ENCODE results near the gene ZNF496. TPM values are rescaled to one million over a fixed set of nuclear protein-coding genes. Genes with fewer than 3 reads are reported as not detected.
"Not testable (repeated sequence)": the region's sequence is repeated elsewhere in the genome, so short reads cannot be mapped to it uniquely, and the experiment has no call there.

The ZNF496 gene
- total RNA-seq, 1 experiment from 2014 or later = 21.4 TPM

DNA sequence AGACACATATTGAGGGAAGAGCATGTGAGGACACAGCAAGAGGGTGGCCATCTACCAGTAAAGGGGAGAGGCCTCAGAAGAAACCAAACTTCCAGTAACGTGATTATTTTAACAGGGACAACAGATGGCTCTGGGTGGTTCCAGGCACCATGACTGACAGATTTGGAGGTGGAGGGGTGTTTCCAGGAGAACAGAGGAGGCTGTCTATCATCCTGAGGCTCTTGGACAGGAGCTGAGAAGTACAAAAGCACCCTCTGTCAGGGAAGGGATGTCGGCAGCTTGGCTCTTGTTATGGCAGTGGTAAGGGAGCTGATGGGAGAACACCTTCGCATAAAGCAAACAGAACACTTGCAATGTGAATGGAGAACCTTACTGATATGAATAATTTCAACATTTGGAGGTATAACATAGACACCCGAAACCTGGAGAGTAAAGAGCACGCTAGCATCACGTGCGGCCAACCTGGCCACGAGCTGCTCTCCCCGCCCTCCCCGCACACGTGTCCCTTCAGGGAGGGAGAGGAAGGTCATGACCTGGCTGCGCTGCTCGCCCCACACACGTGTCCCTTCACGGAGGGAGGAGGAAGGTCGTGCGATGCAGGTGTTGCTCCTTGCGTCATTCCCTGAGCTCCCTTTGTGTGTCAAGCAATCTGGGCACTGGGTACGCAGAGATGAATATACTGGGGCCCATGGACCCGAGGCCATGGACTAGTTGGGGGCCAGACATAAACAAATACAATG lies 46.8 kb upstream of the ZNF496 start:
- Histone ChIP-seq H3K27me3 (ENCODE audit: control insufficient read depth, insufficient read depth, low read length) (no peaks in the 10 kb centered on the region), H3K9me3 (ENCODE audit: control insufficient read depth, insufficient read depth, low read depth, low read length) (no peaks in the 10 kb centered on the region), H3K36me3 (ENCODE audit: control insufficient read depth, insufficient read depth, low read length) (no peaks in the 10 kb centered on the region), H3K4me1 (ENCODE audit: control insufficient read depth, insufficient read depth, low read length) (no peaks in the 10 kb centered on the region), H3K4me3 (ENCODE audit: low read depth in 2 of 2, low read length in 2 of 2) (no peak overlapping the region), H3K27ac (ENCODE audit: low read length) (no peak overlapping the region)
- ATAC-seq (no peak), DNase-seq (ENCODE audit: low read depth, low spot score) (no peak)
- in situ Hi-C loops (cut with HindIII; ENCODE audit: low pct_unique_long_range_greater_than_20kb, low sequenced_read_pairs) (no loop called here), intact Hi-C loops (cut with micrococcal nuclease; ENCODE audit: unreplicated experiment) (no loop called here)
- ChIA-PET CTCF (interaction anchor here (0.6 kb wide), 1 partner anchor 15 kb away, joined by 4 read pairs; no protein-coding TSS in a partner anchor), POLR2A (no interaction called here)
- no peak for TF ChIP-seq POLR2AphosphoS5 (IDR thresholded peaks at IDR 0.05; ENCODE audit: low read depth, low read length)
- TF ChIP-seq, protein P1, sequence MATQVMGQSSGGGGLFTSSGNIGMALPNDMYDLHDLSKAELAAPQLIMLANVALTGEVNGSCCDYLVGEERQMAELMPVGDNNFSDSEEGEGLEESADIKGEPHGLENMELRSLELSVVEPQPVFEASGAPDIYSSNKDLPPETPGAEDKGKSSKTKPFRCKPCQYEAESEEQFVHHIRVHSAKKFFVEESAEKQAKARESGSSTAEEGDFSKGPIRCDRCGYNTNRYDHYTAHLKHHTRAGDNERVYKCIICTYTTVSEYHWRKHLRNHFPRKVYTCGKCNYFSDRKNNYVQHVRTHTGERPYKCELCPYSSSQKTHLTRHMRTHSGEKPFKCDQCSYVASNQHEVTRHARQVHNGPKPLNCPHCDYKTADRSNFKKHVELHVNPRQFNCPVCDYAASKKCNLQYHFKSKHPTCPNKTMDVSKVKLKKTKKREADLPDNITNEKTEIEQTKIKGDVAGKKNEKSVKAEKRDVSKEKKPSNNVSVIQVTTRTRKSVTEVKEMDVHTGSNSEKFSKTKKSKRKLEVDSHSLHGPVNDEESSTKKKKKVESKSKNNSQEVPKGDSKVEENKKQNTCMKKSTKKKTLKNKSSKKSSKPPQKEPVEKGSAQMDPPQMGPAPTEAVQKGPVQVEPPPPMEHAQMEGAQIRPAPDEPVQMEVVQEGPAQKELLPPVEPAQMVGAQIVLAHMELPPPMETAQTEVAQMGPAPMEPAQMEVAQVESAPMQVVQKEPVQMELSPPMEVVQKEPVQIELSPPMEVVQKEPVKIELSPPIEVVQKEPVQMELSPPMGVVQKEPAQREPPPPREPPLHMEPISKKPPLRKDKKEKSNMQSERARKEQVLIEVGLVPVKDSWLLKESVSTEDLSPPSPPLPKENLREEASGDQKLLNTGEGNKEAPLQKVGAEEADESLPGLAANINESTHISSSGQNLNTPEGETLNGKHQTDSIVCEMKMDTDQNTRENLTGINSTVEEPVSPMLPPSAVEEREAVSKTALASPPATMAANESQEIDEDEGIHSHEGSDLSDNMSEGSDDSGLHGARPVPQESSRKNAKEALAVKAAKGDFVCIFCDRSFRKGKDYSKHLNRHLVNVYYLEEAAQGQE (IDR thresholded peaks at IDR 0.05; ENCODE audit: insufficient read depth in 1 of 2, low read depth in 2 of 2, low read length in 1 of 2) = no peak
- no peak for TF ChIP-seq TCF7L2 (IDR thresholded peaks at IDR 0.05; ENCODE audit: low read depth, low read length)
- no peak for TF ChIP-seq SIN3A (IDR thresholded peaks at IDR 0.05; ENCODE audit: borderline replicate concordance, insufficient read depth, low read depth, low read length)
- TF ChIP-seq, protein P2, sequence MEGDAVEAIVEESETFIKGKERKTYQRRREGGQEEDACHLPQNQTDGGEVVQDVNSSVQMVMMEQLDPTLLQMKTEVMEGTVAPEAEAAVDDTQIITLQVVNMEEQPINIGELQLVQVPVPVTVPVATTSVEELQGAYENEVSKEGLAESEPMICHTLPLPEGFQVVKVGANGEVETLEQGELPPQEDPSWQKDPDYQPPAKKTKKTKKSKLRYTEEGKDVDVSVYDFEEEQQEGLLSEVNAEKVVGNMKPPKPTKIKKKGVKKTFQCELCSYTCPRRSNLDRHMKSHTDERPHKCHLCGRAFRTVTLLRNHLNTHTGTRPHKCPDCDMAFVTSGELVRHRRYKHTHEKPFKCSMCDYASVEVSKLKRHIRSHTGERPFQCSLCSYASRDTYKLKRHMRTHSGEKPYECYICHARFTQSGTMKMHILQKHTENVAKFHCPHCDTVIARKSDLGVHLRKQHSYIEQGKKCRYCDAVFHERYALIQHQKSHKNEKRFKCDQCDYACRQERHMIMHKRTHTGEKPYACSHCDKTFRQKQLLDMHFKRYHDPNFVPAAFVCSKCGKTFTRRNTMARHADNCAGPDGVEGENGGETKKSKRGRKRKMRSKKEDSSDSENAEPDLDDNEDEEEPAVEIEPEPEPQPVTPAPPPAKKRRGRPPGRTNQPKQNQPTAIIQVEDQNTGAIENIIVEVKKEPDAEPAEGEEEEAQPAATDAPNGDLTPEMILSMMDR (IDR thresholded peaks at IDR 0.05) = no peak
- BruUV-seq (replicated peaks) = no TSS peak

- in situ Hi-C loops (cut with HindIII; ENCODE audit: low pct_unique_long_range_greater_than_20kb, low sequenced_read_pairs); H3K4me1 ChIP-seq (ENCODE audit: control insufficient read depth, insufficient read depth, low read length); H3K9me3 ChIP-seq (ENCODE audit: control insufficient read depth, insufficient read depth, low read depth, low read length); H3K4me3 ChIP-seq (ENCODE audit: low read depth in 2 of 2, low read length in 2 of 2); CTCF ChIA-PET; H3K27ac ChIP-seq (ENCODE audit: low read length); DNase-seq (ENCODE audit: low read depth, low spot score); ATAC-seq; BruUV-seq (replicated peaks); intact Hi-C loops (cut with micrococcal nuclease; ENCODE audit: unreplicated experiment); H3K27me3 ChIP-seq (ENCODE audit: control insufficient read depth, insufficient read depth, low read length); POLR2A ChIA-PET; H3K36me3 ChIP-seq (ENCODE audit: control insufficient read depth, insufficient read depth, low read length): not testable (repeated sequence)
Observed at GRCh38 chr1:247377656-247378055, 46.0 kb upstream of the ZNF496 start.

- no peak for ATAC-seq
- TF ChIP-seq SIN3A (IDR thresholded peaks at IDR 0.05; ENCODE audit: borderline replicate concordance, insufficient read depth, low read depth, low read length) (no peak), TCF7L2 (IDR thresholded peaks at IDR 0.05; ENCODE audit: low read depth, low read length) (no peak), POLR2AphosphoS5 (IDR thresholded peaks at IDR 0.05; ENCODE audit: low read depth, low read length) (no peak)
- TF ChIP-seq, protein P2 (IDR thresholded peaks at IDR 0.05) = no peak
- TF ChIP-seq, protein P1 (IDR thresholded peaks at IDR 0.05; ENCODE audit: insufficient read depth in 1 of 2, low read depth in 2 of 2, low read length in 1 of 2) = no peak
Observed at GRCh38 chr1:247376659-247377058, 45.0 kb upstream of the ZNF496 start.

More at GRCh38 chr1:247376659-247377058, 45.0 kb upstream of the ZNF496 start:
- Histone ChIP-seq H3K9me3 (ENCODE audit: control insufficient read depth, insufficient read depth, low read depth, low read length) (no peaks in the 10 kb centered on the region), H3K36me3 (ENCODE audit: control insufficient read depth, insufficient read depth, low read length) (no peaks in the 10 kb centered on the region), H3K4me3 (ENCODE audit: low read depth in 2 of 2, low read length in 2 of 2) (no peak overlapping the region), H3K27me3 (ENCODE audit: control insufficient read depth, insufficient read depth, low read length) (no peaks in the 10 kb centered on the region), H3K27ac (ENCODE audit: low read length) (no peak overlapping the region), H3K4me1 (ENCODE audit: control insufficient read depth, insufficient read depth, low read length) (no peaks in the 10 kb centered on the region)
- no peak for DNase-seq (ENCODE audit: low read depth, low spot score)
- in situ Hi-C loops (cut with HindIII; ENCODE audit: low pct_unique_long_range_greater_than_20kb, low sequenced_read_pairs) = no loop called here
- POLR2A ChIA-PET = no interaction called here
- CTCF ChIA-PET = no interaction called here
- BruUV-seq (replicated peaks) = no TSS peak
- intact Hi-C loops (cut with micrococcal nuclease; ENCODE audit: unreplicated experiment) = no loop called here
